GM18520 (cell line): ENCODE data around the gene ASB13.

Source experiments
- ATAC-seq: cut with Tn5 transposase; IDR thresholded peaks from one replicate; pipeline ENCODE4 v1.9.1; 2021; ENCODE audit not compliant: unreplicated experiment

ASB13 gene

GRCh38 chr10:5670662-5671375 lies 4.4 kb upstream of the ASB13 start:
- ATAC-seq, result no peak

DNA sequence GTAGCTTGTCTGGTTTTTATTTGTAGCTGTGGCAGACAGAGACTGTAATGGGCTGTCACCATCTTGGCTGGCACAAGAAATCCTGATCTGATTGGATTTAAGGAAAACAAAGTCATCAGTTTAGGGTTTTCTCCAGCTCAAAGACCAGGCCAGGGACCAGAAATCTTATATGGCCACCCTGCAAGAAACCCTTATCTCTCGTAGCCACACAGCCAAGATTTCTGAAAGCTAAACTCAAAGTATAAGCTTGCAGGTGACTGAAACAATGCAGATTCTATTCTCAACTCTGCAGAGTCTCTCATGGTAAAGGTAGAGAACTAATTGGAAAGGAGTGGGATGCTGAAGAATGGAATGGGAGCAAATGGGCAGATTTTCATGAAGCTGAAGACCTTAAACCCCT lies 3.2 kb upstream of the ASB13 start:
- no peak for ATAC-seq

DNA sequence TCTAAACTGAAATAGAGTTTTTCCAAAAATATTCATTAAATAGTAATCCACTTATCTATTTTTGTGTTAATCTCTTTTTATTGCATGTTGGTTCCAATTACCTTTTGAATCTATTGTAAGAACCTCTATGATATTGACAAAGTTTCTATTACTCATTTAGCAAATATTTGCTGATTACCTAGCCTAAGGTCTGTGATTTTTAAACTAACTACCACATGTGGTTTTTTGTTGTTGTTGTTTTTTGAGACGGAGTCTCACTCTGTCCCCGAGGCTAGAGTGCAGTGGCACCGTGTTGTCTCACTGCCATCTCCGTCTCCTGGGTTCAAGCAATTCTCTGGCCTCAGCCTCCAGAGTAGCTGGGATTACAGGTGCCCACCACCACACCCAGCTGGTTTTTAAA lies 2.0 kb upstream of the ASB13 start:
- no peak for ATAC-seq

GRCh38 chr10:5666841-5667630 lies 641 bp upstream of the ASB13 start:
- no peak for ATAC-seq

- ATAC-seq, result no peak
Observed at GRCh38 chr10:5665373-5666007, 905 bp downstream of the ASB13 start.

GRCh38 chr10:5663692-5664427 lies 2.5 kb downstream of the ASB13 start:
- no peak for ATAC-seq

GRCh38 chr10:5662708-5663579 lies 3.5 kb downstream of the ASB13 start:
- no peak for ATAC-seq

GRCh38 chr10:5661043-5661442 lies 5.4 kb downstream of the ASB13 start:
- no peak for ATAC-seq

- ATAC-seq, result no peak
Observed at GRCh38 chr10:5659702-5660528, 6.5 kb downstream of the ASB13 start.

- no peak for ATAC-seq
Observed at GRCh38 chr10:5658871-5659618, 7.3 kb downstream of the ASB13 start.

- no peak for ATAC-seq
Observed at GRCh38 chr10:5656737-5657579, 9.4 kb downstream of the ASB13 start.

DNA sequence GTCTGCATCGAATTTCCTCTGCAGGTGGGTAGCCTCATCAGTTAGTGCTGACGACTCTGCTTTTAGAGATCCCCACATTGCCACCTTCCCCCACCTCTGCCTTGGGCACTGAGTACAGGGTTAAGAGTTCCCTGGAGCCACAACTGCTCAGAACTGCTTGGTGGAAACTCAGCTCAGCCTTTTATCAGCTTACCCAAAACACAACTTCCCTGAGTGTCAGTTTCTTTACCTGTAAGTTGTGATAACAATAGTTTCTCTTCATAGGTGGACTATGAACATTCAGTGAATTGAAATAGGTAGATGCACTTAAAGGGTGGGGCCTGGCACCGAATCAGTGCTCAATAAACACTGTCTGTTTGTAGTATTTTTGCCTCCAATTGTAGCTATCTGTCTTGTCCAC lies 11.3 kb downstream of the ASB13 start:
- ATAC-seq, result no peak

- ATAC-seq, result no peak
Observed at GRCh38 chr10:5654218-5654755, 12.1 kb downstream of the ASB13 start.

- ATAC-seq, result no peak
Observed at GRCh38 chr10:5652746-5653145, 13.6 kb downstream of the ASB13 start.

GRCh38 chr10:5651388-5651764 lies 15.0 kb downstream of the ASB13 start:
- ATAC-seq, result no peak

GRCh38 chr10:5650664-5651387 lies 15.6 kb downstream of the ASB13 start:
- no peak for ATAC-seq

DNA sequence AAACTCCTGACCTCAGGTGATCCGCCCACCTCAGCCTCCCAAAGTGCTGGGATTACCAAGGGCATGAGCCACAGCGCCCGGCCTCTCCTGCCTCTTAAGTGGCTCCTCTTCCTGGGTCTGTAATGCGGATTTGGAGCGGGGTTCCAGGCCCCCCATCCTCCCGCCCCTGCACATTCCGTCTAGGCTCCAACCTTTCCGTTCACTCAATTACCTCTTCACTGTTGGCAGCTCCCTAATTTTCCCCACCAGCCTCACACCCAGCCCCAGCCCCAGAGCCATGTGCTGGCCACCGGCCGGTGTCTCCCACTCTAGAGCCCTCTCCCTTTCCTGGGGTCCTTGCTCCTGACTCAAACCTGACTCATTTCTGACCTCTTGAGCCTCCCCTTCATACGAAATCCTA lies 16.6 kb downstream of the ASB13 start:
- no peak for ATAC-seq
